Measurements from ENCODE around the gene TBL1X. TPM values are rescaled to one million over a fixed set of nuclear protein-coding genes. Genes with fewer than 3 reads are reported as not detected.

The TBL1X gene
- polyA plus RNA-seq, 1 experiment = 24.9 TPM

DNA sequence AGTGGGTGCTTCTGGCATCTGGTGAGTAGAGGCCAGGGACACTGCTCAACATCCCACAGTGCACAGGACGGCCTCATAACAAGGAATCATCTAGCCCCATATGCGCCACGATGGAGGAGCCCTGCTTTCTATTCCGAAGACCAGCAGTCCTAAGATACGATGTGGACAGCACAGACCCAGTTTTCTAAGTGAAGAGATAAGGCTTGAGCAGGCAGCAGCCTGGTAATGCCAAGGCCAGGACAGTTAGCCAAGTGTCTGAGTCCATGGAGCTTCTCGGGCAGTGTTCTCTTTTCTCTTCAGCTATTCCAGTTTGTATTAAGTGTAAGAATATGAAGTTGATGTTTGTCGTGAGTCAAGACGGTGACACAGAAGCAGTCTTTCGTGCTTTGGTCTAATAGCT, 112.7 kb downstream of the TBL1X start:
- ChIA-PET CTCF (no interaction called here), POLR2A (no interaction called here)
- no peaks in the 10 kb centered on the region for H3K27me3 ChIP-seq (ENCODE audit: control insufficient read depth, insufficient read depth, low read length)
- no peak overlapping the region for H3K4me3 ChIP-seq (ENCODE audit: low read depth, low read length)
- H3K27ac ChIP-seq (ENCODE audit: low read depth, low read length) = no peak overlapping the region
- H3K9me3 ChIP-seq (ENCODE audit: control insufficient read depth, insufficient read depth, low read length) = no peaks in the 10 kb centered on the region; the same call in 1 of the 2 replicates
- no peak for DNase-seq (ENCODE audit: low read depth, low spot score)
- TF ChIP-seq, protein P1, sequence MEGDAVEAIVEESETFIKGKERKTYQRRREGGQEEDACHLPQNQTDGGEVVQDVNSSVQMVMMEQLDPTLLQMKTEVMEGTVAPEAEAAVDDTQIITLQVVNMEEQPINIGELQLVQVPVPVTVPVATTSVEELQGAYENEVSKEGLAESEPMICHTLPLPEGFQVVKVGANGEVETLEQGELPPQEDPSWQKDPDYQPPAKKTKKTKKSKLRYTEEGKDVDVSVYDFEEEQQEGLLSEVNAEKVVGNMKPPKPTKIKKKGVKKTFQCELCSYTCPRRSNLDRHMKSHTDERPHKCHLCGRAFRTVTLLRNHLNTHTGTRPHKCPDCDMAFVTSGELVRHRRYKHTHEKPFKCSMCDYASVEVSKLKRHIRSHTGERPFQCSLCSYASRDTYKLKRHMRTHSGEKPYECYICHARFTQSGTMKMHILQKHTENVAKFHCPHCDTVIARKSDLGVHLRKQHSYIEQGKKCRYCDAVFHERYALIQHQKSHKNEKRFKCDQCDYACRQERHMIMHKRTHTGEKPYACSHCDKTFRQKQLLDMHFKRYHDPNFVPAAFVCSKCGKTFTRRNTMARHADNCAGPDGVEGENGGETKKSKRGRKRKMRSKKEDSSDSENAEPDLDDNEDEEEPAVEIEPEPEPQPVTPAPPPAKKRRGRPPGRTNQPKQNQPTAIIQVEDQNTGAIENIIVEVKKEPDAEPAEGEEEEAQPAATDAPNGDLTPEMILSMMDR (IDR thresholded peaks at IDR 0.05; ENCODE audit: low read depth, low read length) = no peak

DNA sequence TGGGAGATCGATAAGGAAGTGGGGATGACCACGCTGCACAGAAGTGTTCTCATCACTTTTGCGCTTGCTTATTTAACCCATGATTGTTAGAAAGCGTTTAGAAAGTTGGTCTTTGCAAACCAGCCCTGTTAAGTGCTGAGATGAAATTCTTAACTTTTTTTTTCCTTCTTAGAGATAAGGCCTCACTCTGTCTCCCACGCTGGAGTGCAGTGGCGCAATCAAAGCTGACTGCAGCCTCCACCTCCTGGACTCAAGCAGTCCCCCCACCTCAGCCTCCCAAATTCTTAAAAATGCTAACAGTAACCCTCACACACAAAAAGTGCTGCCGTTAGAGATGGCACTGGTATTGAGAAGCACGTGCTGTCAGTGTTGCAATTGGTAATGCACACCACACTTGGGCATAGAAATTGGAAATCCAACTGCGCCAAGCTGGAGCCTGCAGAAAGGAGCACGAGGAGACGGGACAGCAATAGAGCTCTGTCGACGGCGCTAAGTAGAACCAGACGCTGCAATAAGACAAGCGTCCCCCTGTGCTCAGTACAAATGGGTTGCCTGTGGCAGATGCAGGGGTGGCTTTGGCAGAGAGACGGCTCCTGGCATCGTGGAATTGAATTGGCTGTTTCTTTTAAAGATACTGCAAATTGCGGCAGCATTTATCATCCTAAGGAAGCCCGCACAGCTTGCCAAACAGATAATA, 113.4 kb downstream of the TBL1X start:
- H3K9me3 ChIP-seq (ENCODE audit: control insufficient read depth, insufficient read depth, low read length) = no peaks in the 10 kb centered on the region; the same call in 1 of the 2 replicates
- TF ChIP-seq, protein P1 (IDR thresholded peaks at IDR 0.05; ENCODE audit: low read depth, low read length) = no peak
- no peak overlapping the region for H3K27ac ChIP-seq (ENCODE audit: low read depth, low read length)
- ChIA-PET POLR2A (no interaction called here), CTCF (no interaction called here)
- no peak for DNase-seq (ENCODE audit: low read depth, low spot score)
- no peaks in the 10 kb centered on the region for H3K27me3 ChIP-seq (ENCODE audit: control insufficient read depth, insufficient read depth, low read length)
- no peak overlapping the region for H3K4me3 ChIP-seq (ENCODE audit: low read depth, low read length)

DNA sequence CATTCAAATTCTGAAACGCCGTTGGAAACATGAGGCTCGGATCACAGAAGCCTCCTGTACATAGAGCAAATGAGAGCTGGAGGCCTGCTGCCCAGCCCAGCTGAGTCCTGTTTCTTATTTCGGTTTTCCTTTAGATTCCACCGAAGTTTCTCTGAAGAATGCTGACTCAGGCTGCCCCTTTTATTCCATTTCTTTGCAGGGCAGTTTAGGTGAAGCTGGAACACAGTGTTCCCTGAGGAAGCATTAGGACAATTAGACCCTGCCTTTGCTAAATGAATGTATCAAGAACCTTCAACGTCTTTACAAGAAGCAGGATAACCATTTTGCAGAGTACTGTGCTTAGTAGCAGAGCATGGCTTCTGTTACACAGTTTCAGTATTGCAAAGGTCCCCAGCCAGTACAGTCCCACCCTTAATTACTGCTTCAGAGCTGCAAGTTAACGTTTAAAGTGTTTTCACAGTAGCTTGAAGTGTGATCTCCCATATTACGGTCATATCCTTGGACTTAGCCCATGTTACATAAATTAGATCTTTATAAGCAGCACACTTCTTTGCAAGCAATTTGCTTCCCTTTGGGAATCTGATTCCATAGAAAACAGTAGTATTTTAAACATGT, 117.0 kb downstream of the TBL1X start:
- Histone ChIP-seq H3K27me3 (ENCODE audit: control insufficient read depth, insufficient read depth, low read length) (no peaks in the 10 kb centered on the region), H3K27ac (ENCODE audit: low read depth, low read length) (no peak overlapping the region), H3K4me3 (ENCODE audit: low read depth, low read length) (no peak overlapping the region), H3K9me3 (ENCODE audit: control insufficient read depth, insufficient read depth, low read length) (no peaks in the 10 kb centered on the region)
- ChIA-PET POLR2A (no interaction called here), CTCF (no interaction called here)
- TF ChIP-seq, protein P1 (IDR thresholded peaks at IDR 0.05; ENCODE audit: low read depth, low read length) = no peak
- no peak for DNase-seq (ENCODE audit: low read depth, low spot score)

DNA sequence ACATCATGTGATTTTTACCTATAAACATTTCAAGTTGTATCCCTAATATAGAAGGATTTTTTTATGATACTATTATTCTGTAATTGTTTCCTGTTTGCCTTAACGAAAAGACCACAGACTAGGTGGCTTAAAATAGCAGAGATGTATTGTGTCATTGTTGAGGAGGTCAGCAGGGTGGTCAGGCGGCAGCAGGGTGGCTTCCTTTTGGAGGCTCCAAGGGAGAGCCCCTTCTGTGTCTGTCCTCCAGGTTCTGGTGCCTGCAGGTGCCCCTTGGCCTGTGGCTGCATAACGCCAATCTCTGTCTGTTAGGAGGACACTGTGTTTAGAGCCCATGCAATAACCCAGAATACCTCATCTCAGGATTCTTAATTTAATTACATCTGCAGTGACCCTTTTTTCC, 118.1 kb downstream of the TBL1X start:
- ChIA-PET CTCF (no interaction called here), POLR2A (no interaction called here)
- no peak overlapping the region for H3K4me3 ChIP-seq (ENCODE audit: low read depth, low read length)
- TF ChIP-seq, protein P1 (IDR thresholded peaks at IDR 0.05; ENCODE audit: low read depth, low read length) = no peak
- DNase-seq (ENCODE audit: low read depth, low spot score) = no peak
- H3K9me3 ChIP-seq (ENCODE audit: control insufficient read depth, insufficient read depth, low read length) = no peaks in the 10 kb centered on the region
- H3K27me3 ChIP-seq (ENCODE audit: control insufficient read depth, insufficient read depth, low read length) = no peaks in the 10 kb centered on the region
- no peak overlapping the region for H3K27ac ChIP-seq (ENCODE audit: low read depth, low read length)

DNA sequence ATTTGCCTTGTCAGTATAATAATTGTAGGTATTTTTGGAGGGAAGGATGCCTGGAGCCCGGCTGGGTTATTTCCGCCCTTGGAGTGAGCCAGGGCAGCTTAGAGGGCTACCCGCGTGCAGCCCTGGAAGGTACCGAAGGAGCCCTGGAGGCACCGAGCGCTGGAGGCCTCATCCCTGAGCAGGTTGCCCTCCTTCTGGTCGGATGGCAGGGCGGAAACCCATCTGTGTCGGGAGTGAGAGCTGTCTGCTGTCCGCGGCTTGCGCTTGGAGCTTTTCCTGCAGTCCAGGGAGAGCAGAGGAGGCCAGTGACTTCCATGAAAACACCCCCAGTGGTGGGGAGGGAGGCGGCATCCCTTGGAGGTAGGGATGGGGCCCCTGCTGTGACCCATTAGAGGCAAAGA, 122.1 kb downstream of the TBL1X start:
- Histone ChIP-seq H3K27me3 (ENCODE audit: control insufficient read depth, insufficient read depth, low read length) (no peaks in the 10 kb centered on the region), H3K9me3 (ENCODE audit: control insufficient read depth, insufficient read depth, low read length) (no peaks in the 10 kb centered on the region; the same call in 1 of the 2 replicates), H3K4me3 (ENCODE audit: low read depth, low read length) (no peak overlapping the region), H3K27ac (ENCODE audit: low read depth, low read length) (no peak overlapping the region)
- ChIA-PET POLR2A (no interaction called here), CTCF (no interaction called here)
- no peak for DNase-seq (ENCODE audit: low read depth, low spot score)
- TF ChIP-seq, protein P1 (IDR thresholded peaks at IDR 0.05; ENCODE audit: low read depth, low read length) = no peak

All from AG04450 (cell line).